Astrocyte of the cerebellum (primary cell): ENCODE data around the gene ETV7.

ENCODE experiments used
- DNase-seq: peaks from one replicate; pipeline ENCODE4 v3.0.0-alpha.2; 2011; ENCODE audit warnings: low read depth
- H3K4me3 ChIP-seq: 2 replicates; pipeline ENCODE4 v1.5.1; 2011; ENCODE audit warnings: mild to moderate bottlenecking, low read depth, low read length, moderate library complexity
- in situ Hi-C: cut with HindIII; loops from 2 replicates; pipeline ENCODE4 v1.10.0; 2017; ENCODE audit warnings: low sequenced_read_pairs
- TF ChIP-seq, protein P1 (sequence below): IDR thresholded peaks from 2 replicates; pipeline ENCODE4 v1.5.1; 2012; ENCODE audit warnings: low read length, low read depth, moderate library complexity, mild to moderate bottlenecking; ENCODE audit errors: missing control alignments

ETV7 gene

DNA sequence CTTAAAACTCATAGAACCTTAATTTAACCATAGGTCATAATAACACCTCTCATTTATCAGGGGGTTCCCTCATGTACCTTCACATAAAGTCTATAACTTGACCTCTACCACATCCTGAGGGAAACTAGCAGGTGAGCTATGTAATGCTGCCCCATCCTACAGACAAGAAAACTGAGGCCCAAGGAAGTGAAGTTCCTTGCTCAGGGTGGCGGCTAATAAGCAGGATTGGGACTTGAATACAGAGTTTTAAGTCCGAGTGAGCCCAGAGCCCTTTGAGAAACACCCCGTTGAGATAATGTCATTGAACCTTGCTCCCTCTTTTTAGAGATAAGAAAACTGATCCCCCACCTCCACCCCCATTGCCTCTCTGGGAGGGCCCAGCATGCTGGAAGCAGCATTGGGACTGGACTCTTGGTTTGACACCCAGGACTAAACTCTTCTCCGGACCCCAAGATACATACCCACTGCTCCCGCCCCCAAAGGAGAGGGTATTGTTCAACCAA lies 51.2 kb downstream of the ETV7 start:
- in situ Hi-C loops = no loop called here
- no peak for DNase-seq
- no peak overlapping the region for H3K4me3 ChIP-seq
- TF ChIP-seq, protein P1, sequence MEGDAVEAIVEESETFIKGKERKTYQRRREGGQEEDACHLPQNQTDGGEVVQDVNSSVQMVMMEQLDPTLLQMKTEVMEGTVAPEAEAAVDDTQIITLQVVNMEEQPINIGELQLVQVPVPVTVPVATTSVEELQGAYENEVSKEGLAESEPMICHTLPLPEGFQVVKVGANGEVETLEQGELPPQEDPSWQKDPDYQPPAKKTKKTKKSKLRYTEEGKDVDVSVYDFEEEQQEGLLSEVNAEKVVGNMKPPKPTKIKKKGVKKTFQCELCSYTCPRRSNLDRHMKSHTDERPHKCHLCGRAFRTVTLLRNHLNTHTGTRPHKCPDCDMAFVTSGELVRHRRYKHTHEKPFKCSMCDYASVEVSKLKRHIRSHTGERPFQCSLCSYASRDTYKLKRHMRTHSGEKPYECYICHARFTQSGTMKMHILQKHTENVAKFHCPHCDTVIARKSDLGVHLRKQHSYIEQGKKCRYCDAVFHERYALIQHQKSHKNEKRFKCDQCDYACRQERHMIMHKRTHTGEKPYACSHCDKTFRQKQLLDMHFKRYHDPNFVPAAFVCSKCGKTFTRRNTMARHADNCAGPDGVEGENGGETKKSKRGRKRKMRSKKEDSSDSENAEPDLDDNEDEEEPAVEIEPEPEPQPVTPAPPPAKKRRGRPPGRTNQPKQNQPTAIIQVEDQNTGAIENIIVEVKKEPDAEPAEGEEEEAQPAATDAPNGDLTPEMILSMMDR = no peak

DNA sequence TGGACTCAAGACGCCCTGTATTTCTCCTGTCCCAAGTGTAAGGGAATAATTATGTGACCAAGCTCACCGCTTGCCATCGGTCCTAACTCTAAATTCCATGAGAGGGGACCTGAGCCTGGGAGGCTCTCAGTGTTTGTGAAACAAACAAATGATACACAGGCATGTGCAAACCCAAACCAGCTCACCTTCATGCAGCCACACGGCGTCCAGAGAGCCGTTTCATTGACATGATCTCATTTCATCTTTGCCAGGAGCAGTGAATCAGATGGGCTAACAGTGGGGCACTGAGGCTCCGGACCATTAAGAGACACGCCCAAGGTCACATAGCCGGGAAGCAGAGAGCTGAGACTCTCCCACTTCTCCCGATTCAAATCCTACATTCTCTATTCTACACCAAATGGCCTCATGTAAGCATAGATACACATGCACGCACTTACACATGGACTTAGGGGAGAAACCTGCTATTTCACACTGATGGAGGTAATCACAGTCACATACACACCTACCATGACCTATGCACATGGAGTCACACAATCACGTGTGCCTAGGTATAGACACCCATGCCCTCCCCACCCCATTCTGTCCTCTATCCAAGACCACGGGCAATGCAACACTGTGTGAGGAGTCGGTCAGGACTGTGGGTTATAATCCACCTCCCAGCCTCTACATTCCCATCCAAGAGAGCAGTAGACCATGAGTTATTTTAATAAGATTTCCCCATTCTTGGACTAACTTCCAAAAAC lies 51.8 kb downstream of the ETV7 start:
- in situ Hi-C loops = no loop called here
- TF ChIP-seq, protein P1 = no peak
- no peak overlapping the region for H3K4me3 ChIP-seq
- no peak for DNase-seq

GRCh38 chr6:36334832-36335459 lies 52.5 kb downstream of the ETV7 start:
- in situ Hi-C loops = no loop called here
- TF ChIP-seq, protein P1 = no peak

GRCh38 chr6:36333931-36334725 lies 53.3 kb downstream of the ETV7 start:
- TF ChIP-seq, protein P1 = no peak
- in situ Hi-C loops = no loop called here
- DNase-seq = no peak
- H3K4me3 ChIP-seq = no peak overlapping the region

More at GRCh38 chr6:36334832-36335459, 52.5 kb downstream of the ETV7 start:
- DNase-seq = no peak
- H3K4me3 ChIP-seq = no peak overlapping the region

DNA sequence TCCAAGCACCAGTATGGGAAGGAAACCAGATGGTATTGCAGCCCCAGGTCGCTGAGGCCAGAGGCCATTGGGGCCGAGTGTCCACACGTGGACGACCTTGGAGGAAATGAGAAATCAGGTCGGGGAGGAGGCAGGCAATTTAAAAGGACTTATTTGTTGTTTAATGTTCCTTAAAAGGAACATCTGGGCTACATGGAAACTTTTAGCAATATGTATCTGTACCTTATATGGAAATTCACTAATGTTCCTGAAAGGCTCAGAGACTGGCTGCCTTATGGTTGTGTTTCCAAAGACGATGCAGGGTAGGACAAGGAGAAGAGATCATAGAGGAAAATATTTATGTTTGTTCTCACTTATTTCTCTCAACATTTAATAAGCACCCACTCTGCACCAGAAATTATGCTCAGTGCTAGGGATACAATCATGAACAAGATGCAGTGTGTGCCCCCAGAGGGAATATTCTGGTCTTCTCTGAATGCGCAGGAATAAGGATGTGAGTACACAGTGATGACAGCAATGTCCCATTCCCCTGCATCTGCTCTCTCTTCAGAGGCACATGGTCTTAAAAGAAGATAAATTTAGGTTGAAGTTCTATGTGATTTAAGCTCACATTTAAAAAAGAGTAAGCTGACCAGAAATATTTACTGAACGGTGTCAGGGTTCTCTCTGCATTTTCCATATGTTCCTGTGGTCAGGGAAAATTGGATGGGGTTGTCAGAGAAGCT lies 54.1 kb downstream of the ETV7 start:
- no peak overlapping the region for H3K4me3 ChIP-seq
- no peak for DNase-seq
- in situ Hi-C loops = no loop called here
- TF ChIP-seq, protein P1 = no peak

DNA sequence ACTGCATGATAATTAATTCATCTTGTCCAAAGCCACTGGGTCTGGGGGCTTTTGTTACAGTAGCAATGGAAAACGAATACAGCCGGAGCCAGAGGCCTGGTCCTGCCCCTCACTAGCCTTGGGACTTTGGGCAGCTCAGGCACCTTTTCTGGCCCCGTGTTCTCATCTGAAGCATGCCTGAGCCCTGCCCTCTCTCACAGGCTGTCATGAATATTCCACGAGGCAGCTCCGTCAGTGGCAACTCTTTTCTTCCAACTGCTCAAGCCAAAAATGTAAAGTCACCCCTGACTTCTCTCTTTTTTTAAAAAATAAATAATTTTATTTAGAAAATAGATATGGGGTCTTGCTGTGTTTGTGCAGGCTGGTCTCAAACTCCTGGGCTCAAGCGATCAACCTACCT lies 56.1 kb downstream of the ETV7 start:
- TF ChIP-seq, protein P1 = no peak
- no peak overlapping the region for H3K4me3 ChIP-seq
- no peak for DNase-seq
- in situ Hi-C loops = no loop called here
